ENCODE data around the gene ZNF227.
"Not testable (repeated sequence)": the region's sequence is repeated elsewhere in the genome, so short reads cannot be mapped to it uniquely, and the experiment has no call there.

Gene ZNF227

GRCh38 chr19:44212250-44212865 is at the start of gene ZNF227:
ZNF227 (plus strand) TSS chr19:44212532; CDS start chr19:44217793, 5,261 bp downstream.
- DNase-seq = peak; percentile 55 to 67 (median 64)

- DNase-seq = no peak
Measured at GRCh38 chr19:44163789-44164188, 48.5 kb upstream of the ZNF227 start.

- no peak for DNase-seq
Measured at GRCh38 chr19:44164327-44164672, 48.0 kb upstream of the ZNF227 start.

- peak; percentile 28 to 63 (median 61) for DNase-seq
Measured at GRCh38 chr19:44164673-44165512, 47.4 kb upstream of the ZNF227 start, which contains the start of gene ZNF226. ZNF226 (plus strand) TSS chr19:44165100; CDS start chr19:44170081, 4,981 bp downstream.

GRCh38 chr19:44170660-44171059 is 41.7 kb upstream of the ZNF227 start:
- not testable (repeated sequence) for DNase-seq

- DNase-seq = no peak
Measured at GRCh38 chr19:44176590-44176989, 35.7 kb upstream of the ZNF227 start.

GRCh38 chr19:44180968-44181367 is 31.4 kb upstream of the ZNF227 start:
- no peak for DNase-seq

- no peak for DNase-seq
Measured at GRCh38 chr19:44182145-44182544, 30.2 kb upstream of the ZNF227 start.

GRCh38 chr19:44190020-44190419 is 22.3 kb upstream of the ZNF227 start:
- DNase-seq = no peak

- DNase-seq = no peak
Measured at GRCh38 chr19:44192127-44192526, 20.2 kb upstream of the ZNF227 start.

- DNase-seq = no peak
Measured at GRCh38 chr19:44196772-44197171, 15.6 kb upstream of the ZNF227 start.

GRCh38 chr19:44202470-44202869 is 9.9 kb upstream of the ZNF227 start:
- no peak for DNase-seq

- DNase-seq = no peak
Measured at GRCh38 chr19:44202974-44203373, 9.4 kb upstream of the ZNF227 start.

- DNase-seq = not testable (repeated sequence)
Measured at GRCh38 chr19:44203877-44204276, 8.5 kb upstream of the ZNF227 start.

- no peak for DNase-seq
Measured at GRCh38 chr19:44204772-44205171, 7.6 kb upstream of the ZNF227 start.

- peak; percentile 56 to 69 (median 60) for DNase-seq
Measured at GRCh38 chr19:44207126-44207803, 5.1 kb upstream of the ZNF227 start.

- DNase-seq = no peak
Measured at GRCh38 chr19:44212866-44213346, 574 bp downstream of the ZNF227 start.

- not testable (repeated sequence) for DNase-seq
Measured at GRCh38 chr19:44219926-44220325, 7.6 kb downstream of the ZNF227 start.

- DNase-seq = not testable (repeated sequence)
Measured at GRCh38 chr19:44220761-44221160, 8.4 kb downstream of the ZNF227 start.

GRCh38 chr19:44221291-44221690 is 9.0 kb downstream of the ZNF227 start:
- not testable (repeated sequence) for DNase-seq

GRCh38 chr19:44228318-44228717 is 16.0 kb downstream of the ZNF227 start:
- DNase-seq = no peak

- DNase-seq = no peak
Measured at GRCh38 chr19:44232867-44233266, 20.5 kb downstream of the ZNF227 start.

- no peak for DNase-seq
Measured at GRCh38 chr19:44236384-44236783, 24.1 kb downstream of the ZNF227 start.
